Adrenal gland (tissue), 12 donors: ENCODE measurements around the gene DNAH11. TPM values are rescaled to one million over a fixed set of nuclear protein-coding genes. Genes with fewer than 3 reads are reported as not detected.
"Not testable (repeated sequence)": the region's sequence is repeated elsewhere in the genome, so short reads cannot be mapped to it uniquely, and the experiment has no call there.

Experiments used
- DNase-seq, 7 donors: peaks; one replicate each; pipeline ENCODE4 v3.0.0-alpha.2; 2019 to 2020
- H3K27ac ChIP-seq, 5 donors: fragments of 200-600 bp; sonication (generic) in 4 of 5; 1 replicate in 3 of 5; 2 replicates in 2 of 5; pipeline versions ENCODE4 v1.5.1 to v1.8.0; 2016 to 2020; ENCODE audit warnings: mild to moderate bottlenecking in 1 of 5
- H3K27me3 ChIP-seq: fragments of 200-600 bp; 2 replicates; pipeline ENCODE4 v1.8.0; 2021
- H3K36me3 ChIP-seq, 2 donors: fragments of 200-600 bp; replicated peaks in 1 of 2; 1 replicate in 1 of 2; 2 replicates in 1 of 2; pipeline versions ENCODE4 v1.5.1 to v1.8.0; 2018 to 2022
- H3K4me1 ChIP-seq, 2 donors: fragments of 200-600 bp; replicated peaks in 1 of 2; 1 replicate in 1 of 2; 2 replicates in 1 of 2; pipeline versions ENCODE4 v1.5.1 to v1.8.0; 2018 to 2021
- H3K4me3 ChIP-seq, 4 donors: fragments of 200-600 bp; sonication (generic) in 3 of 4; one replicate each; pipeline ENCODE4 v1.5.1; 2016 to 2018
- H3K9me3 ChIP-seq, 3 donors: fragments of 200-600 bp; sonication (generic) in 1 of 3; replicated peaks in 1 of 3; 1 replicate in 2 of 3; 2 replicates in 1 of 3; pipeline versions ENCODE4 v1.5.1 to v1.8.0; 2016 to 2021
- CTCF ChIP-seq, 6 experiments: fragments of 450-650 bp in 4 of 6; fragments of 200-600 bp in 2 of 6; sonication (generic) in 1 of 6; IDR thresholded peaks; 1 replicate in 5 of 6; 2 replicates in 1 of 6; pipeline versions ENCODE4 v1.5.1 to v1.8.0; 2016 to 2021; ENCODE audit warnings: antibody characterized with exemption in 6 of 6, mild to moderate bottlenecking in 2 of 6, moderate library complexity in 1 of 6
- POLR2A ChIP-seq, 2 donors: fragments of 450-650 bp; IDR thresholded peaks; one replicate each; pipeline ENCODE4 v1.6.1; 2017; ENCODE audit warnings: antibody characterized with exemption in 2 of 2, mild to moderate bottlenecking in 2 of 2, moderate library complexity in 1 of 2
- WGBS, 4 donors: extraction: QIAGEN DNeasy Blood & Tissue Kit in 2 of 4; methylation state at CpG; one replicate each; pipeline versions ENCODE4 v1.1.5 to v1.1.7; 2013 to 2017; 5-methylcytosine and 5-hydroxymethylcytosine counted together
- intact Hi-C, 2 donors: fragments of 100-400 bp; cut with DNase I; formaldehyde crosslinking; loops; one replicate each; pipeline versions ENCODE4 v1.14.1 to v1.15.0; 2022 to 2023
- polyA plus RNA-seq, 3 donors: library from polyadenylated mRNA; stranded (reverse); fragments of 200-250 nt in 2 of 3; fragments of 350-450 nt in 1 of 3; fragmentation: Illumina TruSeq in 1 of 3; extraction: RNeasy Lipid Tissue Mini Kit (QIAGEN cat#74804) in 1 of 3; gene quantifications; one replicate each; pipeline ENCODE4 v1.2.3, GENCODE V29; 2013 to 2014
- total RNA-seq, 9 donors: library from RNA; depleted of rRNA in 4 of 9; stranded (reverse); fragments of >200 nt in 4 of 9; fragments of 120-200 nt in 1 of 9; fragmentation: NEBNext Ultra II Directional in 1 of 9; extraction: Animal tissue kit (Norgen Biotek cat#: 25700) in 1 of 9; gene quantifications; one replicate each; pipeline versions ENCODE4 v1.1.0 to v1.2.4, GENCODE V29; 2013 to 2023
- donor health status: healthy with polysubstance abuse.
- donor health status: Bipolar disorder and iron deficiency.
- donor health status: DM: yes; HTN: yes; CAD: no.
- donor health status: DM: no; HTN: no; CAD: no.
- donor health status: DM: no; HTN: no; CAD: no.
- donor health status: DM: yes; HTN: yes; CAD: no.

Gene DNAH11
- total and polyA plus RNA-seq, 12 donors, result 5.1 to 77.7 (median 23.1) TPM

DNA sequence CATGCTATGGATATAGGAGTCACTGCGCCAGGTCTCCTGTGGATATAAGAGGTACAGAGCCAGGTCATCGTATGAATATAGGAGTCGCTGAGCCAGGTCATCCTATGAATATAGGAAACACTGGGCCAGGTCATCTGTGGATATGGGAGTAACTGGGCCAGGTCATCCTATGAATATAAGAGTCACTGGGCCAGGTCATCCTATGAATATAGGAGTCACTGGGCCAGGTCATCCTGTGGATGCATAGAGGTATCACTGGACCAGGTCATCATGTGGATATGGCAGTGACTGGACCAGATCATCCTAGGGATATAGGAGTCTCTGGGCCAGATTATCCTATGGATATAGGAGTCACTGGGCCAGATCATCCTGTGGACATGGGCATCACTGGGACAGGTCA lies 181.7 kb downstream of the DNAH11 start:
- Histone ChIP-seq H3K9me3 (no peaks in the 10 kb centered on the region), H3K36me3 (no peaks in the 10 kb centered on the region), H3K4me1 (no peaks in the 10 kb centered on the region), H3K4me3 (no peak overlapping the region), H3K27me3 (no peaks in the 10 kb centered on the region), H3K27ac (no peak overlapping the region)
- TF ChIP-seq POLR2A (IDR thresholded peaks at IDR 0.05), result no peak
- TF ChIP-seq CTCF (IDR thresholded peaks at IDR 0.05), result no peak
- intact Hi-C loops, result no loop called here
- WGBS, 4 donors, result 61 to 93% (median 76%) methylated on average over 3 of the region's 3 CpGs
- DNase-seq, result no peak

DNA sequence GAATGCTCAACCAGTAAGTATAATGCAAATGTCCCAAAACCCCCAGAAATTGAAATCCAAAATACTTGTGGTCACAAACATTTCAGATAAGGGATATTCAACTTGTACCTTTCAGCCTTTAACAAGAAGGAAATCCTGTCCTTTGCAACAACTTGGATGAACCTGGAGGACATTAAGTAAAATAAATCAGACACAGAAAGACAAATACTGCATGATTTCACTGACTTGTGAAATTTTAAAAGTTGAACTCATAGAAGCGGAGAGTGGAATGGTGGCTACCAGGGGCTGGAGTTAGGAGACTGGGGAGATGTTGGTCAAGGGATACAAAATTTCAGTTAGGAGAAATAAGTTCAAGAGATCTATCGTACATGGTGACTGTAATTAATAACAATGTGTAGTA lies 187.6 kb downstream of the DNAH11 start:
- no peak for DNase-seq
- Histone ChIP-seq H3K4me1 (no peaks in the 10 kb centered on the region), H3K36me3 (no peaks in the 10 kb centered on the region), H3K27me3 (no peaks in the 10 kb centered on the region), H3K27ac (no peak overlapping the region), H3K9me3 (no peaks in the 10 kb centered on the region), H3K4me3 (no peak overlapping the region)
- WGBS, 4 donors, result 93 to 98% (median 96%) methylated on average over 2 of the region's 2 CpGs
- intact Hi-C loops, result no loop called here
- TF ChIP-seq CTCF (IDR thresholded peaks at IDR 0.05) (no peak), POLR2A (IDR thresholded peaks at IDR 0.05) (no peak)

DNA sequence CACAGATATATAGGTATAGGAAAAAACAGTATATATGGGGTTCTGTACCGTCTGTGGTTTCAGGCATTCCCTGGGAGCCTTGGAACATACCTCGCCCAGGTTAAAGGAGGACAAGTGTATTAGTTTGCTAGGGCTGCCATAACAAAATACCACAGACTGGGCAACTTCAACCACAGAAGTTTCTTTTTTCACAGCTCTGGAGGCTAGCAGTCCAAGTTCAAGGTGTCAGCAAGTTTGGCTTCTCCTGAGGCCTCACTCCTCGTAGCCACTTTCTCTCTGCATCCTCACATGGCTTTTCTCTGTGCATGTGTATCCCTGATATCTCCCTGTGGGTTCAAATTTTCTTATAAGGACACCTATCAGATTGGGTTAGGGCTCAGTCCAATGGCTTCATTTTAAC lies 189.1 kb downstream of the DNAH11 start:
- no peak for TF ChIP-seq CTCF (IDR thresholded peaks at IDR 0.05)
- TF ChIP-seq POLR2A (IDR thresholded peaks at IDR 0.05), result no peak
- intact Hi-C loops, result no loop called here
- H3K4me3 ChIP-seq, result no peak overlapping the region
- DNase-seq, result no peak
- no peak overlapping the region for H3K27ac ChIP-seq
- H3K9me3 ChIP-seq, result no peaks in the 10 kb centered on the region
- 82 to 88% (median 85%) methylated on average over 3 of the region's 3 CpGs for WGBS, 4 donors
- no peaks in the 10 kb centered on the region for H3K27me3 ChIP-seq
- H3K4me1 ChIP-seq, result no peaks in the 10 kb centered on the region
- no peaks in the 10 kb centered on the region for H3K36me3 ChIP-seq

DNA sequence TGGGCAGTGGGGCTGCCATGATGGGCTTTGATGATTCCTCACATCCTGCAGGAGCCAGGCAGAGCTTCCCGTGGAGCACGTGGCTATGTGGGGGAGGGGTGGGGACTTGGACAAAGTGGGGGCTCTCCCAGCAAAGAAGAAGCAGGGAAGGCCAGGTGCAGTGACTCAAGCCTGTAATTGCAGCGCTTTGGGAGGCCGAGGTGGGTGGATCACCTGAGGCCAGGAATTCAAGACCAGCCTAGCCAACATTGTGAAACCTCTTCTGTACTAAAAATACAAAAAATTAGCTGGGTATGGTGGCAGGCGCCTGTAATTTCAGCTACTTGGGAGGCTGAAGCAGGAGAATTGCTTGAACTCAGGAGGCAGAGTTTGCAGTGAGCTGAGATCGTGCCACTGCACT lies 190.1 kb downstream of the DNAH11 start:
- DNase-seq, intact Hi-C loops, H3K27ac ChIP-seq, H3K4me1 ChIP-seq, H3K9me3 ChIP-seq, H3K36me3 ChIP-seq, H3K27me3 ChIP-seq, H3K4me3 ChIP-seq: not testable (repeated sequence)
- WGBS, 4 donors, result 82 to 95% (median 87%) methylated on average over 6 of the region's 6 CpGs

- H3K4me1 ChIP-seq, result no peaks in the 10 kb centered on the region
- no peak for DNase-seq
- no peaks in the 10 kb centered on the region for H3K9me3 ChIP-seq
- intact Hi-C loops, result no loop called here
- no peaks in the 10 kb centered on the region for H3K36me3 ChIP-seq
- no peak overlapping the region for H3K27ac ChIP-seq
- TF ChIP-seq POLR2A (IDR thresholded peaks at IDR 0.05) (no peak), CTCF (IDR thresholded peaks at IDR 0.05) (no peak)
- WGBS, 4 donors, result 50 to 64% (median 61%) methylated on average over 5 of the region's 5 CpGs
- H3K27me3 ChIP-seq, result no peaks in the 10 kb centered on the region
- no peak overlapping the region for H3K4me3 ChIP-seq
Observed at GRCh38 chr7:21733837-21734236, 191.0 kb downstream of the DNAH11 start.
